Measurements from ENCODE around the gene AHNAK2. TPM values are rescaled to one million over a fixed set of nuclear protein-coding genes. Genes with fewer than 3 reads are reported as not detected.
A peak's percentile ranks its signal among the peaks of the same experiment; 100 is the strongest.

The AHNAK2 gene
- total and polyA plus RNA-seq, 2 donors (not counting 1 experiment from before 2014, with no cell fraction given) = not detected

DNA sequence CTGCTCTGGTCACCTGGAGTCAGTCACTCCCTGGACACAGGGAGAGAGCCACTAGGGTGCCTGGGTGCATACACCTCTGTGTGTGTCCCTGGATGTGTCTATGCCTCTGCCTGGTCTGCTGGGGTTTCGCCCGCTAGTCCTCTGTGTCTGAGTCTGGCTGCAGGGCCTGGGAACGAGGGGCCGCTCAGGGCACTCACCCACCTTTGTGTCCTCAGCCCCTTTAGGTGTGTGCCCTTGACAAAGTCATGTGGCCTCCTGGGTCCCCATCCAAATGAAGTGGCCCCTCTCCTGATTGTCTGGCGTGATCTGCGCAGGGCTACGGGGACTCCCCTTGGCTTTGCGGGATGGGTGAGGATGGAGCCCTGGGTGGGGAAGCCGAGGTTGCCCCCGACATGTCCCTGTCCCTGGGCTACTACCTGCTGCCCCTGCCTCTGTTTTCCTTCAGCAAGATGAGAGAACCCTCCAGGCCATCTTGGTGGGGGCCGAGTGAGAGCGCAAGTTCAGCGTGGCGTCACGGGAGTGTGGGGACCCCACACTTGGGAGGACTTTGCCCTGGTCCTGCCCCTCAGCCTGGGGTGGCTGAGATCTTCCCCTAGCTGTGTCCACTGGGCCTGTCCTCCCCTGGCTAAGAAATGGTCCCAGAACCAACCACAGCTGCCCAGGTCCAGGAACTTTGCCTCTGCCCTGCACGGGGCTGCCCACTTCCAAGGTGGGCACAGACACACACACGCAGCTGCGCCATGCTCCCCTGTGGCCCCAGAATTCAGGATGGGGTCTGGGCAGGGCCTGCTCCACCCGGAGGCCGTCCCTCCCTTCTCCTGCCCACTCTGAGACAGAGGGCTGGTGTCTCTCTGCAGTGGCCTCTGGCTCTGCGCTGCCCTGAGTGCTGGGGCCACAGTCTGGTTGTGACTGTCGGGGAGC is 2.7 kb upstream of the AHNAK2 start:
- DNase-seq (no peak), ATAC-seq (ENCODE audit: low read depth) (no peak)
- H3K27me3 Mint-ChIP-seq = peaks cover 25% of the 10 kb centered on the region
- Histone ChIP-seq H2AFZ (ENCODE audit: insufficient read depth, low read depth, low read length, poor library complexity, severe bottlenecking) (no peak overlapping the region), H3K9ac (ENCODE audit: low read length) (no peak overlapping the region), H3K27me3 (replicated peaks in 1 of 4; ENCODE audit: control extremely low read depth in 1 of 4, control insufficient read depth in 3 of 4, insufficient read depth in 4 of 4, low read length in 3 of 4) (peaks cover 0 to 28% (median 15%) of the 10 kb centered on the region in 4 experiments), H3K79me2 (ENCODE audit: control insufficient read depth, insufficient read depth, low read length) (no peaks in the 10 kb centered on the region), H3K4me1 (ENCODE audit: control insufficient read depth in 2 of 2, insufficient read depth in 2 of 2, low read length in 2 of 2) (peaks cover 17 to 27% of the 10 kb centered on the region in 2 donors), H4K20me1 (ENCODE audit: control insufficient read depth, insufficient read depth, low read length, poor library complexity, severe bottlenecking) (peaks cover 9% of the 10 kb centered on the region), H3K27ac (ENCODE audit: low read length in 2 of 2) (no peak overlapping the region), H3K36me3 (replicated peaks in 1 of 2; ENCODE audit: control extremely low read depth in 1 of 2, control insufficient read depth in 1 of 2, extremely low read depth in 1 of 2, insufficient read depth in 2 of 2, low read length in 1 of 2) (no peaks in the 10 kb centered on the region), H3K9me3 (ENCODE audit: control extremely low read depth in 1 of 3, control insufficient read depth in 2 of 3, insufficient read depth in 1 of 3, low read length in 2 of 3) (peaks cover 0 to 11% (median 0%) of the 10 kb centered on the region in 3 donors), H3K4me3 (ENCODE audit: control extremely low read depth in 1 of 5, extremely low read depth in 1 of 5, insufficient read depth in 1 of 5, low read depth in 2 of 5, low read length in 4 of 5) (no peak overlapping the region), H3K4me2 (replicated peaks; ENCODE audit: low read depth, low read length, poor library complexity, severe bottlenecking) (no peak overlapping the region)
- no peaks in the 10 kb centered on the region for H3K9me3 Mint-ChIP-seq (ENCODE audit: insufficient read depth)
- peak overlapping the region; percentile 19 for H3K4me3 Mint-ChIP-seq
- intact Hi-C loops (cut with micrococcal nuclease) = no loop called here
- no peak overlapping the region for H3K27ac Mint-ChIP-seq
- ChIA-PET POLR2A (interaction anchor here (0.8 kb wide), 1 partner anchor 51 kb away, joined by 3 read pairs; no protein-coding TSS in a partner anchor), CTCF (interaction anchor here (0.9 kb wide), 1 partner anchor 8 kb away, joined by 3 read pairs; no protein-coding TSS in a partner anchor)
- H3K4me1 Mint-ChIP-seq = peaks cover 12% of the 10 kb centered on the region
- WGBS (ENCODE audit: insufficient coverage) = 94% methylated on average over 19 of the region's 22 CpGs
- TF ChIP-seq, protein P1, sequence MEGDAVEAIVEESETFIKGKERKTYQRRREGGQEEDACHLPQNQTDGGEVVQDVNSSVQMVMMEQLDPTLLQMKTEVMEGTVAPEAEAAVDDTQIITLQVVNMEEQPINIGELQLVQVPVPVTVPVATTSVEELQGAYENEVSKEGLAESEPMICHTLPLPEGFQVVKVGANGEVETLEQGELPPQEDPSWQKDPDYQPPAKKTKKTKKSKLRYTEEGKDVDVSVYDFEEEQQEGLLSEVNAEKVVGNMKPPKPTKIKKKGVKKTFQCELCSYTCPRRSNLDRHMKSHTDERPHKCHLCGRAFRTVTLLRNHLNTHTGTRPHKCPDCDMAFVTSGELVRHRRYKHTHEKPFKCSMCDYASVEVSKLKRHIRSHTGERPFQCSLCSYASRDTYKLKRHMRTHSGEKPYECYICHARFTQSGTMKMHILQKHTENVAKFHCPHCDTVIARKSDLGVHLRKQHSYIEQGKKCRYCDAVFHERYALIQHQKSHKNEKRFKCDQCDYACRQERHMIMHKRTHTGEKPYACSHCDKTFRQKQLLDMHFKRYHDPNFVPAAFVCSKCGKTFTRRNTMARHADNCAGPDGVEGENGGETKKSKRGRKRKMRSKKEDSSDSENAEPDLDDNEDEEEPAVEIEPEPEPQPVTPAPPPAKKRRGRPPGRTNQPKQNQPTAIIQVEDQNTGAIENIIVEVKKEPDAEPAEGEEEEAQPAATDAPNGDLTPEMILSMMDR (IDR thresholded peaks at IDR 0.05) = no peak
- TF ChIP-seq EZH2 (IDR thresholded peaks at IDR 0.05; ENCODE audit: borderline replicate concordance, insufficient read depth, low read depth, low read length, poor library complexity, severe bottlenecking) = no peak
